Measurements from ENCODE around the gene SELPLG.

DNA sequence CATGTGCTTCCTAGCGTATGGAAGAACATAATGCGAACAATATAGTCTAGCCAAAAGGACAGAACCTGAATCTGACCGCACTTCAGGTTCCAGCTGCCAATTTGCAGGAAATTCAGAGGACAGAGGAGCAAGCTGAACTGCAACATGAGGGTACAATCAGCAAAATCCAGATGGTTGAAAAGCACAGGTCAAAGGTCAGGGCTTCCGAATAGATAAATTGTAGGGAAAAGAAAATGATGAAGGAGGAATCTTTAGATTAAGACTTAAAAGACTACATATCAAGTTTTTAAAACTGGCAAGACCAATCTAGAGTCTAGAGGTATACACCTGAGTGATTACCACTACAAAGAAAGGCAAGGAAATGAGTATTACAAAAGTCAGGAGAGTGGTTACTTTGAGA, 42.1 kb upstream of the SELPLG start:
- TF ChIP-seq, protein P1, sequence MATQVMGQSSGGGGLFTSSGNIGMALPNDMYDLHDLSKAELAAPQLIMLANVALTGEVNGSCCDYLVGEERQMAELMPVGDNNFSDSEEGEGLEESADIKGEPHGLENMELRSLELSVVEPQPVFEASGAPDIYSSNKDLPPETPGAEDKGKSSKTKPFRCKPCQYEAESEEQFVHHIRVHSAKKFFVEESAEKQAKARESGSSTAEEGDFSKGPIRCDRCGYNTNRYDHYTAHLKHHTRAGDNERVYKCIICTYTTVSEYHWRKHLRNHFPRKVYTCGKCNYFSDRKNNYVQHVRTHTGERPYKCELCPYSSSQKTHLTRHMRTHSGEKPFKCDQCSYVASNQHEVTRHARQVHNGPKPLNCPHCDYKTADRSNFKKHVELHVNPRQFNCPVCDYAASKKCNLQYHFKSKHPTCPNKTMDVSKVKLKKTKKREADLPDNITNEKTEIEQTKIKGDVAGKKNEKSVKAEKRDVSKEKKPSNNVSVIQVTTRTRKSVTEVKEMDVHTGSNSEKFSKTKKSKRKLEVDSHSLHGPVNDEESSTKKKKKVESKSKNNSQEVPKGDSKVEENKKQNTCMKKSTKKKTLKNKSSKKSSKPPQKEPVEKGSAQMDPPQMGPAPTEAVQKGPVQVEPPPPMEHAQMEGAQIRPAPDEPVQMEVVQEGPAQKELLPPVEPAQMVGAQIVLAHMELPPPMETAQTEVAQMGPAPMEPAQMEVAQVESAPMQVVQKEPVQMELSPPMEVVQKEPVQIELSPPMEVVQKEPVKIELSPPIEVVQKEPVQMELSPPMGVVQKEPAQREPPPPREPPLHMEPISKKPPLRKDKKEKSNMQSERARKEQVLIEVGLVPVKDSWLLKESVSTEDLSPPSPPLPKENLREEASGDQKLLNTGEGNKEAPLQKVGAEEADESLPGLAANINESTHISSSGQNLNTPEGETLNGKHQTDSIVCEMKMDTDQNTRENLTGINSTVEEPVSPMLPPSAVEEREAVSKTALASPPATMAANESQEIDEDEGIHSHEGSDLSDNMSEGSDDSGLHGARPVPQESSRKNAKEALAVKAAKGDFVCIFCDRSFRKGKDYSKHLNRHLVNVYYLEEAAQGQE (IDR thresholded peaks at IDR 0.05; ENCODE audit: insufficient read depth in 1 of 2, low read depth in 2 of 2, low read length in 1 of 2) = no peak
- TF ChIP-seq CTCF (IDR thresholded peaks at IDR 0.05) (no peak), POLR2AphosphoS5 (IDR thresholded peaks at IDR 0.05; ENCODE audit: low read depth, low read length) (no peak), TCF7L2 (IDR thresholded peaks at IDR 0.05; ENCODE audit: low read depth, low read length) (no peak)

Measured in Panc1 (cell line).